ENCODE results near the gene EXOSC6.
A peak's percentile ranks its signal among the peaks of the same experiment; 100 is the strongest.
"Not testable (repeated sequence)": the region's sequence is repeated elsewhere in the genome, so short reads cannot be mapped to it uniquely, and the experiment has no call there.

The EXOSC6 gene

GRCh38 chr16:70251629-70252354 is at the start of gene EXOSC6:
TSS of gene EXOSC6 (minus strand) at chr16:70251940. CDS start at chr16:70251900, 40 bp downstream.
- DNase-seq (ENCODE audit: low spot score): peak; percentile 90

GRCh38 chr16:70301121-70301520 is 49.4 kb upstream of the EXOSC6 start:
- DNase-seq (ENCODE audit: low spot score): no peak

- DNase-seq (ENCODE audit: low spot score): peak; percentile 38
Observed at GRCh38 chr16:70298988-70299938, 47.5 kb upstream of the EXOSC6 start, which contains the start of gene DDX19B. TSS of gene DDX19B (plus strand) at chr16:70299186. CDS start at chr16:70299298, 112 bp downstream.

GRCh38 chr16:70295634-70296033 is 43.9 kb upstream of the EXOSC6 start:
- no peak for DNase-seq (ENCODE audit: low spot score)

- no peak for DNase-seq (ENCODE audit: low spot score)
Observed at GRCh38 chr16:70294385-70295025, 42.8 kb upstream of the EXOSC6 start.

- not testable (repeated sequence) for DNase-seq (ENCODE audit: low spot score)
Observed at GRCh38 chr16:70292148-70292547, 40.4 kb upstream of the EXOSC6 start.

GRCh38 chr16:70290949-70291519 is 39.3 kb upstream of the EXOSC6 start:
- DNase-seq (ENCODE audit: low spot score): peak; percentile 14

- DNase-seq (ENCODE audit: low spot score): peak; percentile 100
Observed at GRCh38 chr16:70289229-70290094, 37.7 kb upstream of the EXOSC6 start, which contains the start of gene AARS1. TSS of gene AARS1 (minus strand) at chr16:70289506. CDS start at chr16:70282763, 6,743 bp downstream.

- DNase-seq (ENCODE audit: low spot score): not testable (repeated sequence)
Observed at GRCh38 chr16:70287304-70287971, 35.7 kb upstream of the EXOSC6 start.

- DNase-seq (ENCODE audit: low spot score): no peak
Observed at GRCh38 chr16:70276392-70276791, 24.7 kb upstream of the EXOSC6 start.

- DNase-seq (ENCODE audit: low spot score): no peak
Observed at GRCh38 chr16:70271696-70272095, 20.0 kb upstream of the EXOSC6 start.

- no peak for DNase-seq (ENCODE audit: low spot score)
Observed at GRCh38 chr16:70270176-70270575, 18.4 kb upstream of the EXOSC6 start.

GRCh38 chr16:70269471-70269870 is 17.7 kb upstream of the EXOSC6 start:
- no peak for DNase-seq (ENCODE audit: low spot score)

- DNase-seq (ENCODE audit: low spot score): not testable (repeated sequence)
Observed at GRCh38 chr16:70267922-70268321, 16.2 kb upstream of the EXOSC6 start.

- peak; percentile 50 for DNase-seq (ENCODE audit: low spot score)
Observed at GRCh38 chr16:70267516-70267915, 15.8 kb upstream of the EXOSC6 start.

- DNase-seq (ENCODE audit: low spot score): not testable (repeated sequence)
Observed at GRCh38 chr16:70259903-70260302, 8.2 kb upstream of the EXOSC6 start.

GRCh38 chr16:70258946-70259345 is 7.2 kb upstream of the EXOSC6 start:
- DNase-seq (ENCODE audit: low spot score): no peak

GRCh38 chr16:70258065-70258464 is 6.3 kb upstream of the EXOSC6 start:
- DNase-seq (ENCODE audit: low spot score): no peak

- no peak for DNase-seq (ENCODE audit: low spot score)
Observed at GRCh38 chr16:70257391-70257790, 5.7 kb upstream of the EXOSC6 start.

- DNase-seq (ENCODE audit: low spot score): no peak
Observed at GRCh38 chr16:70255574-70255973, 3.8 kb upstream of the EXOSC6 start.

All from kidney capillary endothelial cell (primary cell).